Measurements from ENCODE around the gene IL16. TPM values are rescaled to one million over a fixed set of nuclear protein-coding genes. Genes with fewer than 3 reads are reported as not detected.

IL16 gene
- total and polyA plus RNA-seq, 5 donors, result 3.1 to 5.1 (median 4.7) TPM

- Histone ChIP-seq H3K4me3 (ENCODE audit: low read length) (no peak overlapping the region), H3K4me1 (ENCODE audit: control insufficient read depth, insufficient read depth, low read length) (peaks cover 2% of the 10 kb centered on the region), H3K27me3 (ENCODE audit: control insufficient read depth, insufficient read depth) (no peaks in the 10 kb centered on the region), H3K9me3 (ENCODE audit: control insufficient read depth, low read length) (no peaks in the 10 kb centered on the region), H3K27ac (ENCODE audit: low read length) (no peak overlapping the region)
- intact Hi-C loops (cut with DNase I), result no loop called here
- ATAC-seq (no peak), DNase-seq (no peak)
- WGBS, result 82% methylated on average over 5 of the region's 5 CpGs
These were observed 10.9 kb upstream of the IL16 start for GRCh38 chr15:81185631-81186295.

GRCh38 chr15:81188354-81188753 is 8.3 kb upstream of the IL16 start:
- intact Hi-C loops (cut with DNase I), result no loop called here
- H3K27ac ChIP-seq (ENCODE audit: low read length), result no peak overlapping the region
- H3K9me3 ChIP-seq (ENCODE audit: control insufficient read depth, low read length), result no peaks in the 10 kb centered on the region
- 91% methylated on average over 8 of the region's 8 CpGs for WGBS
- peaks cover 2% of the 10 kb centered on the region for H3K4me1 ChIP-seq (ENCODE audit: control insufficient read depth, insufficient read depth, low read length)
- no peak for ATAC-seq
- H3K27me3 ChIP-seq (ENCODE audit: control insufficient read depth, insufficient read depth), result no peaks in the 10 kb centered on the region
- no peak overlapping the region for H3K4me3 ChIP-seq (ENCODE audit: low read length)
- no peak for DNase-seq

DNA sequence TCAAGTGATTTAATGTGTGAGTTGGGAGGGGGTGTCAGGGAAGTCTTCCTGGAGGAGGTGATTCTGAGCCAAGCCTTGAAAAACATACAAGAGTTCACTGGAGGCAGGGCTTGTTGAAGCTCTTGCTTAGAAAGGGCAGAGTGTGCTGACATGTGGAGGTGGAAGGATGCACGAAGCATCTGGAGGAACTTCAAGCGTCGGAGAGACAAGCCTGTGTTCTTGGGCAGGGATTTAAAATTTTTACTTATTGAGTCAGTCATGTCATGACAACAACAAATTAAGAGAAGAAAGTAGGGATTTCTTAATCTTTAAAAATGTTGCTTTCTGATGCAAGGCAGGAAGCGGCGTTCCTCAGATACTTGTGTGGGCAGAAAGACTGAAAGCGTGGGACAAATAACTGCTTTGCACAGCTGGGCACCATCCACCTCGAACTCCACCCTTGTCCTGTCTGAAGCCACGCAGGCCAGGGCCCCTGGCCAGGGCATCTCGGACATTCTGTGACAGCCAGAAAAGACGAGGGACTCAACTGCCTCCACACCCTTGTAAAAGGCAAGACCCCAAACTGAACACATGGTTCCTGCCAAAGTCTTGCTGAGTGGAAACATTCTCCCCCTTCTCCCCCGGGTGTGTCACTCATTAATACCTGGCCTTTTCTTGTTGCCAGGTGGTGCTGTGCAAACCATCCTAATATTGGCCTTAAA is 6.9 kb upstream of the IL16 start:
- H3K4me1 ChIP-seq (ENCODE audit: control insufficient read depth, insufficient read depth, low read length), result peaks cover 2% of the 10 kb centered on the region
- WGBS, result 47% methylated on average over 11 of the region's 11 CpGs
- intact Hi-C loops (cut with DNase I), result no loop called here
- H3K4me3 ChIP-seq (ENCODE audit: low read length), result no peak overlapping the region
- H3K9me3 ChIP-seq (ENCODE audit: control insufficient read depth, low read length), result no peaks in the 10 kb centered on the region
- ATAC-seq, result peak; percentile 90 to 91
- H3K27me3 ChIP-seq (ENCODE audit: control insufficient read depth, insufficient read depth), result no peaks in the 10 kb centered on the region
- H3K27ac ChIP-seq (ENCODE audit: low read length), result peak overlapping the region; percentile 64
- DNase-seq, result peak; percentile 82 to 93 (median 88)

GRCh38 chr15:81190922-81191507 is 5.7 kb upstream of the IL16 start:
- peak in 1 of 2 donors; percentile 55 for ATAC-seq
- H3K4me3 ChIP-seq (ENCODE audit: low read length), result no peak overlapping the region
- peak in 1 of 3 donors; percentile 57 for DNase-seq
- H3K9me3 ChIP-seq (ENCODE audit: control insufficient read depth, low read length), result no peaks in the 10 kb centered on the region
- H3K4me1 ChIP-seq (ENCODE audit: control insufficient read depth, insufficient read depth, low read length), result peaks cover 2% of the 10 kb centered on the region
- intact Hi-C loops (cut with DNase I), result no loop called here
- 77% methylated on average over 3 of the region's 3 CpGs for WGBS
- peak overlapping the region; percentile 61 for H3K27ac ChIP-seq (ENCODE audit: low read length)
- H3K27me3 ChIP-seq (ENCODE audit: control insufficient read depth, insufficient read depth), result no peaks in the 10 kb centered on the region

DNA sequence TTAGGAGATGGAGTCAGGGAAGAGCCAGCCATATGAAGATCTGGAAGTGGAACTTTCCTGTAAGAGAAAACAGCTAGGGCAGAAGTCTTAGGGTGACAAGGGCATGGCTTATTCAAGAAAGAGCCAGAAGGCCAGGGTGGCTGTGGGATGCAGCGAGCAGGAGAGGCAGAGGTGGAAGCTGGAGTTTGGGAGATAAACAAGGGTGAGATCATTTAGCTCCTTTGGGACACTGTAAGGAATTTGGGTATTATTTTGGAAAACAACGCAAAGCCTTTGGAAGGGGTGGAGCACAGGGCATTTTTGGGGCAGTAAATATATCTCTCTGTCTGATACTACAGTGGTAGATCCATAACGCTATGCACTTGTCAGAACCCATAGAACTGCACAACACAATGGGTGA is 5.0 kb upstream of the IL16 start:
- Histone ChIP-seq H3K4me1 (ENCODE audit: control insufficient read depth, insufficient read depth, low read length) (peaks cover 2% of the 10 kb centered on the region), H3K27ac (ENCODE audit: low read length) (peak overlapping the region; percentile 61), H3K9me3 (ENCODE audit: control insufficient read depth, low read length) (no peaks in the 10 kb centered on the region), H3K4me3 (ENCODE audit: low read length) (no peak overlapping the region), H3K27me3 (ENCODE audit: control insufficient read depth, insufficient read depth) (no peaks in the 10 kb centered on the region)
- intact Hi-C loops (cut with DNase I), result no loop called here
- DNase-seq (no peak), ATAC-seq (no peak)
- 93% methylated on average over 3 of the region's 3 CpGs for WGBS

DNA sequence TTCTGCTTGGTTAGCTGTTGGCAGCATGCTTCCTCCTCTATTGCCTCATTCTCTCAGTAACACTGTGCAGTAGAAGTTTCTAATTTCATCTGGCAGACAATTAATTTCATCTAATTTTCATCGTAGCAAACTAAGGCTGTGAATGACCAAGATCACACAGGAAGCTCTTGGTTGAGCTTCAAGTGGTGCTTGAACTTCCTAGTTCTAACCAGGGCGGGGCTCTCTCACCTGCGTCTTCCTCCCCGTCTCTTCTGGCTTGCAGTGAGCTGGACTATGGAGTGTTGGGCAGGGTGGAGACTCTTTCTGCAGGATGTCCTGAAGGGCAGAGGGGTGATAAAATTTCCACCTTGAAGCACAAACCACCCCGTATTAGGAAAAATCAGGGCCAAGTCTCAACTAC is 2.0 kb upstream of the IL16 start:
- Histone ChIP-seq H3K9me3 (ENCODE audit: control insufficient read depth, low read length) (no peaks in the 10 kb centered on the region), H3K4me3 (ENCODE audit: low read length) (no peak overlapping the region), H3K27ac (ENCODE audit: low read length) (no peak overlapping the region), H3K4me1 (ENCODE audit: control insufficient read depth, insufficient read depth, low read length) (peaks cover 2% of the 10 kb centered on the region), H3K27me3 (ENCODE audit: control insufficient read depth, insufficient read depth) (no peaks in the 10 kb centered on the region)
- 83% methylated on average over 5 of the region's 5 CpGs for WGBS
- intact Hi-C loops (cut with DNase I), result no loop called here
- DNase-seq, result no peak
- no peak for ATAC-seq

GRCh38 chr15:81195339-81195864 is 1.3 kb upstream of the IL16 start:
- no peaks in the 10 kb centered on the region for H3K4me1 ChIP-seq (ENCODE audit: control insufficient read depth, insufficient read depth, low read length)
- WGBS, result 61% methylated on average over 8 of the region's 8 CpGs
- no peaks in the 10 kb centered on the region for H3K27me3 ChIP-seq (ENCODE audit: control insufficient read depth, insufficient read depth)
- ATAC-seq (peak in 1 of 2 donors; percentile 40), DNase-seq (no peak)
- H3K4me3 ChIP-seq (ENCODE audit: low read length), result no peak overlapping the region
- H3K27ac ChIP-seq (ENCODE audit: low read length), result no peak overlapping the region
- no peaks in the 10 kb centered on the region for H3K9me3 ChIP-seq (ENCODE audit: control insufficient read depth, low read length)
- intact Hi-C loops (cut with DNase I), result no loop called here

GRCh38 chr15:81197255-81197630 is 564 bp downstream of the IL16 start:
- intact Hi-C loops (cut with DNase I), result no loop called here
- no peaks in the 10 kb centered on the region for H3K9me3 ChIP-seq (ENCODE audit: control insufficient read depth, low read length)
- no peak overlapping the region for H3K4me3 ChIP-seq (ENCODE audit: low read length)
- H3K27ac ChIP-seq (ENCODE audit: low read length), result no peak overlapping the region
- H3K4me1 ChIP-seq (ENCODE audit: control insufficient read depth, insufficient read depth, low read length), result no peaks in the 10 kb centered on the region
- 88% methylated on average over 7 of the region's 7 CpGs for WGBS
- DNase-seq, result no peak
- ATAC-seq, result no peak
- H3K27me3 ChIP-seq (ENCODE audit: control insufficient read depth, insufficient read depth), result no peaks in the 10 kb centered on the region

DNA sequence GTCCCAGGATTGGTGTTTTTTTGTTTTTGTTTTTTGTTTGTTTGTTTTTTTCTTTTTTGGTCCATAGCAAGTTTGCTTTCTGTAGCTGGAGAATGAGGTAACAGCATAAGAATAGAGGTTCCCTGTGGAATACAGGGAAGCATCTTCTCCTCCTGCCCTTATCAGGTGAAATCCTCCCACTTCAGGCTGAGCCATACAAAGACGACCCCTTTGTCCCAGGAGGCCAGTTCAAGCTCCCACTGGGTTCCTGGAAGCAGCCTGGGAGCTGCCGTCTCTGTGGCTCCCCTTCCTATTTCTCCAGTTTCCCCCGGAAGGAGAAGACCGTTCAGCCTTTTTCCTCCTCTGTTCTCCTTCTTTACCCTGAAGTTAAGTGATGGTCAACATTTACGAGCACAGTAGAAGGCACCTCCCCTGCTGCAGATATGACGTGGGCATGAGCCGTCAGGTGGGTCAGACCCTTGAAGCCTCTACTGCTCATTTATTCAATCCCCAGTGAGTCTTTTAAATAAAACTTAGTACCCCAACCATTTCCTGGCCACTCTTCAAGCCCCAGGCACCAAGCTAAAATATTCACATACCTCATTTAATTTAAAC is 1.1 kb downstream of the IL16 start:
- WGBS, result 72% methylated on average over 7 of the region's 7 CpGs
- Histone ChIP-seq H3K27me3 (ENCODE audit: control insufficient read depth, insufficient read depth) (no peaks in the 10 kb centered on the region), H3K9me3 (ENCODE audit: control insufficient read depth, low read length) (no peaks in the 10 kb centered on the region), H3K27ac (ENCODE audit: low read length) (no peak overlapping the region), H3K4me3 (ENCODE audit: low read length) (no peak overlapping the region), H3K4me1 (ENCODE audit: control insufficient read depth, insufficient read depth, low read length) (no peaks in the 10 kb centered on the region)
- intact Hi-C loops (cut with DNase I), result no loop called here
- DNase-seq, result no peak
- no peak for ATAC-seq

DNA sequence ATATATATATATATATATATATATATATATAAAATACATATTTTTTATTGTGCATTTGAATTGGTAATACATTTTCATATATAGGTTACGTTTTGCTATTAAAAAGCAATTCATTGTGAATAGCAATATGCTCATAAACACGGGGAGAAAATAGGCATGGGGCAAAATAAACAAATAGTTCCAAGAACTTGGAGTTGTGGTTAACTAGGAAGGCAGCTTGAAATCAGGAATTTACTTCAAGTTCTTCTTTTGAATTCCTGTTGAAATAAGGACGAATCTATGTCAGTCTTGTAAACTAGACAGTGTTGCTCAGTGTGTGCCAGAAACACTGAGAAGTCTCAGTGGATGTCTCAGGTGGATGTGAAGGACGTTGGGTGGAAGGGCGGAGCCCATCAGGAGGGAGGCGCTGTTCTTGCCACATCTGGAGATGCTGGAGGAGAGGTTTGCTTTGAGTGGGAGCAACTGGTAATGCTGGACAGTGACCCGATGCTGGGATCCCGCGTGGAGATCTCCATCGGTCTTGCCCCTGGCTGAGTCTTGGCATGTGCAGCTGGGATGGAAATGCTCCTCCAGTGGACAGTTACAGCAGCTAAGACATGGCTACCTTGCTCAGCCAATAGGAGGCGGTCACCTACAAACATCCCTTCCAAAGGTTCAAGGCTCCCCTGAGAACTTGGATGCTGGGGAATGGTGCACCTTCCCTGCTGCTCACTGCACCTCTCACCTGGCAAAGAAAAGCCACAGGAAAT is 2.5 kb downstream of the IL16 start:
- H3K27ac ChIP-seq (ENCODE audit: low read length), result no peak overlapping the region
- intact Hi-C loops (cut with DNase I), result no loop called here
- H3K4me1 ChIP-seq (ENCODE audit: control insufficient read depth, insufficient read depth, low read length), result no peaks in the 10 kb centered on the region
- H3K9me3 ChIP-seq (ENCODE audit: control insufficient read depth, low read length), result no peaks in the 10 kb centered on the region
- DNase-seq (no peak), ATAC-seq (no peak)
- H3K27me3 ChIP-seq (ENCODE audit: control insufficient read depth, insufficient read depth), result no peaks in the 10 kb centered on the region
- H3K4me3 ChIP-seq (ENCODE audit: low read length), result no peak overlapping the region
- 84% methylated on average over 11 of the region's 11 CpGs for WGBS
